ENCODE measurements around the gene SNX8.
"Not testable (repeated sequence)": the region's sequence is repeated elsewhere in the genome, so short reads cannot be mapped to it uniquely, and the experiment has no call there.

SNX8 gene, protein sequence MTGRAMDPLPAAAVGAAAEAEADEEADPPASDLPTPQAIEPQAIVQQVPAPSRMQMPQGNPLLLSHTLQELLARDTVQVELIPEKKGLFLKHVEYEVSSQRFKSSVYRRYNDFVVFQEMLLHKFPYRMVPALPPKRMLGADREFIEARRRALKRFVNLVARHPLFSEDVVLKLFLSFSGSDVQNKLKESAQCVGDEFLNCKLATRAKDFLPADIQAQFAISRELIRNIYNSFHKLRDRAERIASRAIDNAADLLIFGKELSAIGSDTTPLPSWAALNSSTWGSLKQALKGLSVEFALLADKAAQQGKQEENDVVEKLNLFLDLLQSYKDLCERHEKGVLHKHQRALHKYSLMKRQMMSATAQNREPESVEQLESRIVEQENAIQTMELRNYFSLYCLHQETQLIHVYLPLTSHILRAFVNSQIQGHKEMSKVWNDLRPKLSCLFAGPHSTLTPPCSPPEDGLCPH

DNA sequence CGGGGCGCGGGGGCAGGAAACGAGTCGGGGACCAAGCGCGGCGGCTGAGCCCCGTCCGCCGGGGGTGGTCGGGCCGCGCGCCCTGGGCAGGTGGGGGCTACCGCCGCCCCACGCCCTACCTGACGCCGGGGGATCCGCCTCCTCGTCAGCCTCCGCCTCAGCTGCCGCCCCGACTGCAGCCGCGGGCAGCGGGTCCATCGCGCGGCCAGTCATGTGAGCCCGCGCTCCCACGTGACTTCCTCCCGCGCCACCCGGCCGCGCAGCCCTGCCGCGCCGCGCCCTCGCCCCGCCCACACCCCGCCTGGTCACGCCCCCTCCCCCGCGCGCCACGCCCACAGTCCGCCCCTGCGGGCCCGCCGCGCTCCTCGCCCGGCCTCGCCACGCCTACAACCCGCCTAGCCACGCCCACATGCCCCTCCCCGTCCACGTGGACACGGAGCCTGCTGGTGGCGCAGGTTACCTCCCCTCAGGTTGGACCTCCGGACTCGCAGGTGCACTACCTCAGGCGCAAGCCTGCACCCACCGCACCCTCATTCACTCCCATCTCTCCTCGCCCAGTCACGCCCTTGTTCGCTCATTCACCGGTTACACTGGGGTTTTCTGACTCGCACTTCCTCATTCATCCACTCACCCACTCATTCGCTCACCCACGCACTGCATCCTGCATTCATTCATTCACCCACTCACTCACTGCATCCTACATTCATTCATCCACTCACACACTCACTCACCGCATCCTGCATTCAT is at the start of gene SNX8:
TSS of gene SNX8 (minus strand) at position 233 of the 747 bp plus-strand sequence. CDS start at position 213, 20 bp downstream.
- DNase-seq (ENCODE audit: low read depth in 2 of 2) = peak; percentile 93 to 97

DNA sequence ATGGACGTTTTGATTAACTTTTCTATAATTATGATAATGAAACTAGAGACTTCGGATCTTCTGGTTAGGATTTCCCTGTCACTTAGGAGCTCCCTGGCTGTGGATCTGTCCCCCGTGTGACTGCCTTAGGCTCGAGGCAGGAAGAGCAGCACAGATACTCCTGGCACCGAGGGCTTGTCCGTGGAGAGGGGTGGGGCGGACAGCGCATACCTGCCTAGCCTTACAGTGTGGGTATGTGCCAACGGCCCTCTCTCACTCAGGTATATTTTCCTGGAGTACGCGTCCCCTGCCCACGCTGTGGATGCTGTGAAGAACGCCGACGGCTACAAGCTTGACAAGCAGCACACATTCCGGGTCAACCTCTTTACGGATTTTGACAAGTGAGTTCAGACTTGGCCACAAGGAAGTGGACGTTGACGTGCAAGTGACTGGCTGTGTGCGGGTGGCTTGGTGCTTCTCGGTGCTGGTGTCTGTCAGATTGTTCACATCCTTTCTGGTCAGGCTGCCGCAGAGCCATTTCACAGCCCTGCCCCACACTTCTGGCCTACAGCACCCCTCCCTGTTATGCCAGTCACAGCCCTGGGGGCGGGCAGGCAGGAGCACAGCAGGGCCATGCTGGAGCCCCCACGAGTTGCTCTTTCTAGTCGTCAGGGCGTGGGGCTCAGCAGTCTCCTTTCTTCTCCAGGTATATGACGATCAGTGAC is 48.3 kb upstream of the SNX8 start:
- DNase-seq (ENCODE audit: low read depth in 2 of 2) = no peak

DNA sequence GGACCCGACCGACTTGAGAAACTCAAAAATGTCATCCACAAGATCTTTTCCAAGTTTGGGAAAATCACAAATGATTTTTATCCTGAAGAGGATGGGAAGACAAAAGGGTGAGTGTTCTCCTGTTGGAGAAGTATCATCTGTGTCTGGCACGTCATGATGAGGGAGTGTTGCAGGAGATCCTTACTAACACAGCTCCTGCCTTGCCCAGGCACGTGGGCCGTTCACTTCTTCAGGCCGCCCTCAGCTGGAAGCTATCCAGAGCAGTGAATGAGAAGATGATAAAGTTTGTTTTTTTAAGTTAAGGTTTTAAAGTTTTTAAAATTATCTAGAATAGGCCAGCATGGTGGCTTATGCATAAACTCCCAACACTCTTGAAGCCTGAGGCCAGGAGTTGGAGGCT is 46.6 kb upstream of the SNX8 start:
- no peak for DNase-seq (ENCODE audit: low read depth in 2 of 2)

DNA sequence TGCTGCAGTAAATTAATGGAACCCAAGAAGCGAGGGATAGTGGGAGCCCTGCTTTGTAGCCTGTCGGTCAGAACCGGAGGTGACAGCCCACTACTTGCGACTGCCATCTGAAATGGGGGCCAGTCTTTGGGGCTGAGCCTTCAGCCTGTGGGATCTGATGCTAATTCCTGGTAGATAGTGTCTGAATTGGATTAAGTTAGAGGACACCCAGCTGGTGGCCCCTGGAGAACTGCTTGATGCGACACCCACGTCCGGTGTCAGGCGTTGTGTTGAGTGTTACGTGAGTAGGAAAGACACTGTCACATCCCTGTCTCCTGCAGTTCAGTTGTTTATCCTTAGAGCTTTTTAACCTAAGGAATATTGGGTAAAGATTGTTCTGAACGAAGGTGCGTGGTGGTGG is 45.4 kb upstream of the SNX8 start:
- no peak for DNase-seq (ENCODE audit: low read depth in 2 of 2)

DNA sequence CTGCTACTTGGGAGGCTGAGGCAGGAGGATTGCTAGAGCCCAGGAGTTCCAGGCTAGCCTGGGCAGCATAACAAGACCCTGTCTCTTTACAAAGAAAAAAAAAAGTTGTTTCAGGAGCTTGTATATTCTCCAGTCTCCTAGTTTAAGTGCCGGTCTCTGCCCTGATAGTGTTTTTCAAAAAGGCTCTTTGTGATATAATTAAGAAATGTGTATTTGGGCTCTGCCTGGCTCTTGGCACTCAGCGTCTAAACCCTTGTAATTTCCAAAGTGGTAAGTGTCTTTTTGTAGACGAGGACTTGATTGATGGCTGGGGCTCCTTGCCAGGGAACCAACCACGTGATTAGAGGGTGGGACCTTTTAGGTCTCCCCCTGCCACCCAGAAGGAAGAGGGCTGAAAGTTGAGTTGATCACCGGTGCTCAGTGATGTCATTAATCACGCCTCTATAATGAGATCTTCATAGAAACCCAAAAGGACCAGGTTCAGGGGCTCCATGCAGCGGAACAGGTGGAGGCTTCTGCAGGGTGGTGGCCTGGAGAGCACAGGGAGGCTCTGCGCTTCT is 44.8 kb upstream of the SNX8 start:
- DNase-seq (ENCODE audit: low read depth in 2 of 2) = no peak

DNA sequence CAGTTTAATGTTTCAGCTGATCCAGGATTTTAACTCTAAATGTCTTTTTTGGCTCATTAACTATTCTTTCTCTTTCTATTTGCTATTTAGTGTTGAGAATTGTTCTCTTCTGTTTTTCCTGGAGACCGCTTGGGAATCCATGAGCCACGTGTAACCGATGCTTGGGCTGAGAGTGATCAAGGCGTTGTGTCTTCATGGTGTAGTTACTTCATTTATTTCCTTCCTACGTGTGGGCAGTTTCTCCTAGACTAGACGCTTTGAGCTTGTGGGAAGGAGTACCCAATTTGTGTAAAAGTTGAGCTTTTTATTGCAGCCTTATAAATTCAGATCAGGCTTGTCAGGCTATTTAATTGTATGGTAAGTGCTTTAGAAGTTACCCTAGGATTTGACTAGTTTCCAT is 43.3 kb upstream of the SNX8 start:
- no peak for DNase-seq (ENCODE audit: low read depth in 2 of 2)

DNA sequence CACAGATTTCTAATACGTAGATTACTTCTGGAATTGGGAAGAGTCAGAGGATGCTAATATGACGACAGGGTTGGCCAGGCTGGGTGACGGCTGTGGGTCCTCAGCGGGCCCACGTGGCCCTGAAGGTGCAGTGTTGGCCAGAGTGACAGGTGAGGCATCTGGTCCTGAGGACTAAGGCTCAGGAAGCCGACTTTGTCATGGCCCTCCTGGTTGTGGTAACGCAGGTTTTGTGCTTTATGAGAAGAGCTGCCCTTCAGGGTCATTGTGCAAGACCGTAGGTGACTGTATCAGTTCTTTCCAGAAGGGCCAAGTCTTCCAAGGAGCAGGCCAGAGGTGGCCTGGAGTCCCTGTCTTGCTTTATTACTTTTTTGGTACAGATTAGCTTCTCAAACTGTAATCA is 42.9 kb upstream of the SNX8 start:
- DNase-seq (ENCODE audit: low read depth in 2 of 2) = no peak

DNA sequence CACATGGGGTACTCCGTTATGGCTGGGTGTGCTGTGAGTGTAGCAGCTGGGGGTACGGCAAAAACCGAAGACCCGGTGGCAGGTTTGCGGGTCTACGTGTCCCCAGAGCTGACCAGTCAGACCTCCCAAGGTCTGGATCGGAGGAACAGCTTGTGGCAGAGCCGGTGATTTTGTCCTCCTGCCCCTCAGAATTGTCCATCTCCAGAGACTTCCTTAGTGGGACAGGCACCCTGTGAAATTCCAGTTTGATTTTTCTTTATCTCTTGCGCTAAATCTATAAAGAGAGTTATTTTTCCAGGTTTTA is 41.4 kb upstream of the SNX8 start:
- DNase-seq (ENCODE audit: low read depth in 2 of 2) = no peak

DNA sequence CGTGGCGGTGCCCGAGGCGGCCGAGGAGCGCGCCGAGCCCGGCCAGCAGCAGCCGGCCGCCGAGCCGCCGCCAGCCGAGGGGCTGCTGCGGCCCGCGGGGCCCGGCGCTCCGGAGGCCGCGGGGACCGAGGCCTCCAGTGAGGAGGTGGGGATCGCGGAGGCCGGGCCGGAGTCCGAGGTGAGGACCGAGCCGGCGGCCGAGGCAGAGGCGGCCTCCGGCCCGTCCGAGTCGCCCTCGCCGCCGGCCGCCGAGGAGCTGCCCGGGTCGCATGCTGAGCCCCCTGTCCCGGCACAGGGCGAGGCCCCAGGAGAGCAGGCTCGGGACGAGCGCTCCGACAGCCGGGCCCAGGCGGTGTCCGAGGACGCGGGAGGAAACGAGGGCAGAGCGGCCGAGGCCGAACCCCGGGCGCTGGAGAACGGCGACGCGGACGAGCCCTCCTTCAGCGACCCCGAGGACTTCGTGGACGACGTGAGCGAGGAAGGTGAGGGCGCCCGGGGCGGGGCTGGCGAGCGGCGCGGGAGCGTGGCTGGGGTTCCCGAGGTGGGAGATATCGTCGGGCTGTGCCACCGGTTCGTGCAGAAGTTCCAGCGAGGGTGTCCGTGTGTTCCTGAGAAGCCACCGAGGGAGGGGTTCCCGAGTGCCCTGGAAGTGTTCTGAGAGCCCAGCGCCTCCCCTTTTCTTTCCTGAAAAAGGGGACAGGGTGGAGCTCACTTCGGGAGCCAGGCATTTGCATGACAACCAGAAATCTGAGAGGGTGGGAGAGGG is 40.9 kb upstream of the SNX8 start:
- DNase-seq (ENCODE audit: low read depth in 2 of 2) = no peak

DNA sequence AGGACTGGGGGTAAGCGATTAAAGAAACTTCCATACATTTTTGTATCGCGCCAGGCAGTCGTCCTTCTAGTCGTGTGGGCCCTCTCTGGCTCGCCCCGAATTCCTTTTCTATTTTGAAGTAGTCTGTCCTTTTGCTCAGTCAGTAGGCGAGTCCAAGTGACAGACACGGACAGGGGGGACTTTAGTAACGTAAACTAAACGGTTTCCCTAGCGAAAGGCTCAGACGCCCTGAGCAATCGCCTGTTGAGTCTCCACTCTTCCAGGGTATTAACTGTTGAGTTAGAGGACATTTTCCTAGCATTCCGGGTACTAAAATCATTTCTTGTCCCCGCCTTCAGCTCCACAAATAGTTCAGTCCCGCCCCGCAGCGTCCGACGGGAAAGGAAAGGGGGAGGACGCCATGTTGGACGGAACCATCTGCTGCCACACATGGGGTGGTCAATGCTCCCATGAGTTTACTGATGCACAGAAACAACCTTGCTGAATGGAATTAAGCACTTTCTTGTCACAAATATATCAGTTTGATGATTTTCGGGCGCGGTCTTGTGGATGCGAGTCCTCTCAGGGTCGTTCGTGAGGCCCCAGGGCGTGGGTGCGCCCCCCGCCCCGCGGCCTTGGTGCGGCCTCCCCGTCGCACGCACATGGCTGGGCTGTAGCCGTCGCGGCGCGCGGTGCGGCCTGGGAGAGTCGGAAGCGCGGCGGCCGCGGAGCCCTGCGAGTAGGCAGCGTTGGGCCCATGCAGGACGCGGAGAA is 40.1 kb upstream of the SNX8 start, which contains the start of gene EIF3B:
TSS of gene EIF3B (plus strand) at position 642 of the 753 bp plus-strand sequence. CDS start at position 737, 95 bp downstream.
- peak; percentile 71 to 79 for DNase-seq (ENCODE audit: low read depth in 2 of 2)

DNA sequence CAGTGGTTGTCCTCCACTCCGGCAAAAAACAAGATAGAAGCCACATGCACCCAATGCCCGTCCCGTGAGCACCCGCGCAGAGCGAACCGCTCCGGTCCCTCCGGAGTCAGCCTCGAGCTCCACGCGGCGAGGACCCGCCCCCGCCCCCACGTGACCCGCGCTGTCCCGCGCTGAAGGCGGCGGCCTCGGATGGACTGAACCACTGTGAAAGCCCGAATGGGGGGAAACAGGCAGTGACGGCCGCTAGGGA is 39.6 kb upstream of the SNX8 start:
- peak; percentile 83 to 84 for DNase-seq (ENCODE audit: low read depth in 2 of 2)

DNA sequence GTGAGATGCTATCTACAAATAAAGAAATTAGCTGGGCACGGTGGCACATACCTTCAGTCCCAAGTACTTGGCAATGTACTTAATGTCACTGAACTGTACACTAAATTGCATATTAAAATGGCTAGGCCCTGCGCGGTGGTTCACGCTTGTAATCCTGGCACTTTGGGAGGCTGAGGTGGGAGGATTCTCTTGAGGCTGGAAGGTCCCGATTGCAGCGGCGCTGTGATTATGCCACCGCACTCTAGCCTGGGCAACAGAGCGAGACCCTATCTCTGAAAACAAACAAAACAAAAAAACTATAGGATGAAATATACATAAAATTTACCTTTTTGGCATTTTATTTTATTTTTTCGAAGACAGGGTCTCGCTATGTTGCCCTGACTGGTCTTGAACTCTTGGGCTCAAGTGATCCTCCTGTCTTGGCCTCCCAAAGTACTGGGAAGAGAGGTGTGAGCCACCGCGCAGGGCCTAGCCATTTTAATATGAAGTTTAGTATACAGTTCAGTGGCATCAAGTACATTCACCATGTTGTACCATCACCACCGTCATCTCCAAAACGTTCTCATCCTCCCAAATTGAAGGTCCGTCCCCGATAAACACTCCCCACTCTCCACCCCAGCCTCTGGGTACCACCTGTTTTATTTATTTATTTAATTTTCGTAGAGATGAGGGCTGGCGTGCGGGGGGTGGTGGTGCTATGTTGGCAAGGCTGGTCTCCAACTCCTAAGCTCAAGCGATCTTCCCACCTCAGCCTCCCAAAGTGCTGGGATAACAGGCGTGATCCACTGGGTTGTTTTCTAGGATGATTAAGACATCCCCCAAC is 39.1 kb upstream of the SNX8 start:
- DNase-seq (ENCODE audit: low read depth in 2 of 2) = no peak

DNA sequence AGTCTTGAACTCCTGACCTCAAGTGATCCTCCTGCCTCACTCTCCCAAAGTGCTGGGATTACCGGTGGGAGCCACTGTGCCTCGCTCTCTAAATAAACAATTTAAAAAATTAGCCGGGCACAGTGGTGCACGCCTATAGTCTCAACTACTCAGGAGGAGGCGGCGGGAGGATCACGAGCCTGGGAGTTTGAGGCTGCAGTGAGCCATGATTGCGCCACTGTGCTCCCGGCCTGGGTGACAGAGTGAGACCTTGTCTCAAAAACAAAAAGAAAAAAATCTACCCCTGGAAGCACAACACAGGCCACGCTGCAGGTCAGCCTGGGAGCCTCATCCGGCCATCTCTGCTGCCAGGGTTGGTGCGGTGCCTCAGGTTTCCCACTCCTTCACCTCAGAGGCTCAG is 36.6 kb upstream of the SNX8 start:
- DNase-seq (ENCODE audit: low read depth in 2 of 2) = no peak

DNA sequence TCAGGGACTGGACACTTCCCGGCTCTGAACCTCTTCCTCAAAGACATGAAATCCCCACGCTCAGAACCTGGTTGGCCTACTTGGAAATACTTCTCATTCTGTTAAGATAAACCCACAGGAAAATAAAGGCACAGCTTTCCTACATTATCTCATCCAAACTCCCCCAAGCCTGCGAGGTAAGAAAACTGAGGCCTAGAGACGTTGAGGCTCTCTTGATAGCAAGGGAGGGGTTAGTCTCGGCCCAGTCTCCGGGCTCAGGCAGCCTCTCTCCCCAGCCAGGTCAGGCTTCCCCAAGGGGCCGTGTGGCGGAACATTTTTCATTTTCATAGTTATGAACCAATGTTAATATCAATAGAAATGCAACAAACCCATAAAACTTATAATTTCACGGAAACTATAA is 35.8 kb upstream of the SNX8 start:
- no peak for DNase-seq (ENCODE audit: low read depth in 2 of 2)

DNA sequence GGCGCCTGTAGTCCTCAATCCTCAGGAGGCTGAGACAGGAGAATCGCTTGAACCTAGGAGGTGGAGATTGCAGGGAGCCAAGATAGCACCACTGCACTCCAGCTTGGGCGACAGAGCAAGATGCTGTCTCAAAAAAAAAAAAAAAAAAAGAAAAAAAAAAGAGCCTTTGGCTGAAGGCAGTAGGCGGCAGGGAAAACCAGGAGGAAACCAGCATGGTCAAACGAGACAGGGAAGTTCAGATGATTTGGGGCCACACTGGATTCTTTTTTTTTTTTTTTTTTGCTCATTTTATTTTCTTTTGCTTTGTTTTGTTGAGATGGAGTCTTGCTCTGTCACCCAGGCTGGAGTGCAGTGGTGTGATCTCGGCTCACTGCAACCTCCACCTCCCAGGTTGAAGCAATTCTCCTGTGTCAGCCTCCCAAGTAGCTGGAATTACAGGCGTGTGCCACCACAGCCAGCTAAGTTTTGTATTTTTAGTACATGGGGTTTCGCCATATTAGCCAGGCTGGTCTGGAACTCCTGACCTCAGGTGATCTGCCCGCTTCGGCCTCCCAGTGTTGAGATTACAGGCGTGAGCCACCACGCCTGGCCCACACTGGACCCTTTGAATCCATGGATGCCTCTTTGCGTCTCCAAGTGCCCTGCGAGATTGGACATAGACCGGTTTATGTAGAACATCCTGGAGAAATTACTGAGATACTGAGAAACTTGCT is 33.3 kb upstream of the SNX8 start:
- not testable (repeated sequence) for DNase-seq (ENCODE audit: low read depth in 2 of 2)

DNA sequence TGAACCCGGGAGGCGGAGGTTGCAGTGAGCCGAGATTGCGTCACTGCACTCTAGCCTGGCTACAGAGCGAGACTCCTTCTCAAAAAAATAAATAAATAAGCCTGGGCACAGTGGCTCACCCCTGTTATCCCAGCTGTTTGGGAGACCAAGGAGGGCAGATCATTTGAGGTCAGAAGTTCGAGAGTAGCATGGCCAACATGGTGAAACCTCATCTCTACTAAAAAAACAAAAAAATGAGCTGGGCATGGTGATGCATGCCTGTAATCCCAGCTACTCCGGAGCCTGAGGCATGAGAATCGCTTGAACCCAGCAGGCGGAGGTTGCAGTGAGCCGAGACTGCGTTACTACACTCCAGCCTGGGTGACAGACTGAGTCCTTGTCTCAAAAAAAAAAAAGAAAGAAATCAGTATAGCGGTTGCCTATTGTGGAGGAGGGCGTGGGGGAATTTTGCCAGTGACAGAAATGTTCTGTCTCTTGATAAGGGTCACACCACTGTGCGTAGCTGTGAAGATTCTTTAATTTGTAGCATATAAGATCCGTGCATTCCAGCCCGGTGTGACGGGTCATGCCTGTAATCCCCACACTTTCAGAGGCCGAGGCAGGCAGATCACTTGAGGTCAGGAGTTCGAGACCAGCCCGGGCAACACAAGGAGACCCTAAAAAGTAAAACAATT is 22.5 kb upstream of the SNX8 start:
- no peak for DNase-seq (ENCODE audit: low read depth in 2 of 2)

DNA sequence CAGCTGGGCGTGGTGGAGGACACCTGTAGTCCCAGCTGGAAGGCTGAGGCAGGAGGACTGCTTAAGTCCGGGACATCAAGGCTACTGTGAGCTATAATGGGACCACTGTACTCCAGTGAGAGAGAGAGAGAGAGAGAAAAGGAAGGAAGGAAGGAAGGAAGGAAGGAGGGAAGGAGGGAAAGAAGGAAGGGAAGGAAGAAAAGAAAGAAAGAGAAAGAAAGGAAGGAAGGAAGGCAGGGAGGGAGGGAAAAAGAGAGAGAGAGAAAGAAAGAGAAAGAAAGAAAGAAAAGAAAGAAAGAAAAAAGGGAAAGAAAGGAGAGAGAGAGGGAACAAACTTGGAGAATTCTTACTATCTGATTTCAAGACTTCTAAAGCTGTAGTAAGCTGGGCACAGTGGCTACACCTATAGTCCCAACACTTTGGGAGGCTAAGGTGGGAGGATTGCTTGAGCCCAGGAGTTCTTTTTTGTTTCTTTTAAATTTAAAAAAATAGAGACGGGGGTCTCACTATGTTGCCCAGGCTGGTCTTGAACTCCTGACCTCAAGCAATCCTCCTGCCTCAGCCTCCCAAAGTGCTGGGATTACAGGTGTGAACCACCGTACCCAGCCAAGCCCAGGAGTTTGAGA is 18.5 kb upstream of the SNX8 start:
- not testable (repeated sequence) for DNase-seq (ENCODE audit: low read depth in 2 of 2)

DNA sequence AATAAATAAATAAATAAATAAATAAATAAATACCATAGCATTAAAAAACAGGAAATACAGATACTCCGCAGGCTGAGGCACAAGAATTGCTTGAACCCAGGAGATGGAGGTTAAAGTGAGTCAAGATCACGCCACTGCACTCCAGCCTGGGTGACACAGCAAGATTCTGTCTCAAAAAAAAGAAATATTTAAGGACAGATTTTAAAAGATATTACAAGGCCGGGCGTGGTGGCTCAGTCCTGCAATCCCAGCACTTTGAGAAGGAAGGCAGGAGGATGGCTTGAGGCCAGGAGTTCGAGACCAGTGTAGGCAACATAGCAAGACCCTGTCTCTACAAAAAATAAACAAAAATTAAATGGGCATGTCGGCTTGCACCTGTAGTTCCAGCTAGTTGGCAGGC is 17.5 kb upstream of the SNX8 start:
- DNase-seq (ENCODE audit: low read depth in 2 of 2) = no peak

All from stimulated activated CD4-positive, alpha-beta T cell treated with anti-CD3 and anti-CD28 coated beads, Interleukin-1b, Interleukin-23, amount 100 ng/mL, for 1 hour (primary cell).